ENCODE results near the gene CAMK4.
"Not testable (repeated sequence)": the region's sequence is repeated elsewhere in the genome, so short reads cannot be mapped to it uniquely, and the experiment has no call there.

The CAMK4 gene

GRCh38 chr5:111252799-111253545, 28.8 kb downstream of the CAMK4 start:
- DNase-seq (ENCODE audit: low read depth in 2 of 2) = no peak
- H3K4me3 ChIP-seq (replicated peaks in 1 of 2; ENCODE audit: low read depth in 2 of 2, low read length in 2 of 2) = no peak overlapping the region
- no peak for TF ChIP-seq CTCF (IDR thresholded peaks at IDR 0.05; ENCODE audit: low read depth, low read length)

GRCh38 chr5:111254613-111255012, 30.4 kb downstream of the CAMK4 start:
- TF ChIP-seq CTCF (IDR thresholded peaks at IDR 0.05; ENCODE audit: low read depth, low read length) = no peak
- DNase-seq (ENCODE audit: low read depth in 2 of 2) = peak in 1 of 2 donors; percentile 42
- H3K4me3 ChIP-seq (replicated peaks in 1 of 2; ENCODE audit: low read depth in 2 of 2, low read length in 2 of 2) = no peak overlapping the region

GRCh38 chr5:111255169-111255568, 31.0 kb downstream of the CAMK4 start:
- no peak for DNase-seq (ENCODE audit: low read depth in 2 of 2)
- no peak for TF ChIP-seq CTCF (IDR thresholded peaks at IDR 0.05; ENCODE audit: low read depth, low read length)
- no peak overlapping the region for H3K4me3 ChIP-seq (replicated peaks in 1 of 2; ENCODE audit: low read depth in 2 of 2, low read length in 2 of 2)

- no peak for TF ChIP-seq CTCF (IDR thresholded peaks at IDR 0.05; ENCODE audit: low read depth, low read length)
Observed at GRCh38 chr5:111256128-111256527, 31.9 kb downstream of the CAMK4 start.

GRCh38 chr5:111257610-111258009, 33.4 kb downstream of the CAMK4 start:
- not testable (repeated sequence) for DNase-seq (ENCODE audit: low read depth in 2 of 2); H3K4me3 ChIP-seq (replicated peaks in 1 of 2; ENCODE audit: low read depth in 2 of 2, low read length in 2 of 2)

More at GRCh38 chr5:111256128-111256527, 31.9 kb downstream of the CAMK4 start:
- no peak overlapping the region for H3K4me3 ChIP-seq (replicated peaks in 1 of 2; ENCODE audit: low read depth in 2 of 2, low read length in 2 of 2)
- no peak for DNase-seq (ENCODE audit: low read depth in 2 of 2)

GRCh38 chr5:111259636-111260035, 35.5 kb downstream of the CAMK4 start:
- no peak overlapping the region for H3K4me3 ChIP-seq (replicated peaks in 1 of 2; ENCODE audit: low read depth in 2 of 2, low read length in 2 of 2)
- no peak for DNase-seq (ENCODE audit: low read depth in 2 of 2)
- no peak for TF ChIP-seq CTCF (IDR thresholded peaks at IDR 0.05; ENCODE audit: low read depth, low read length)

GRCh38 chr5:111261610-111262009, 37.4 kb downstream of the CAMK4 start:
- DNase-seq (ENCODE audit: low read depth in 2 of 2) = no peak
- TF ChIP-seq CTCF (IDR thresholded peaks at IDR 0.05; ENCODE audit: low read depth, low read length) = no peak
- H3K4me3 ChIP-seq (replicated peaks in 1 of 2; ENCODE audit: low read depth in 2 of 2, low read length in 2 of 2) = no peak overlapping the region
